IPS-11a (cell line): ENCODE results near the gene TMEM229A.
"Not testable (repeated sequence)": the region's sequence is repeated elsewhere in the genome, so short reads cannot be mapped to it uniquely, and the experiment has no call there.

Experiments
- H3K4me3 ChIP-seq: one replicate; pipeline ENCODE4 v1.5.1; 2013; ENCODE audit warnings: low read depth, low read length, control low read depth

Gene TMEM229A

GRCh38 chr7:124033095-124033806 is 384 bp upstream of the TMEM229A start:
- peak overlapping the region; percentile 58 for H3K4me3 ChIP-seq

- peak overlapping the region; percentile 58 for H3K4me3 ChIP-seq
Observed at GRCh38 chr7:124031919-124032318, 948 bp downstream of the TMEM229A start.

- H3K4me3 ChIP-seq: no peak overlapping the region
Observed at GRCh38 chr7:124031406-124031805, 1.5 kb downstream of the TMEM229A start.

GRCh38 chr7:124030964-124031363 is 1.9 kb downstream of the TMEM229A start:
- no peak overlapping the region for H3K4me3 ChIP-seq

- H3K4me3 ChIP-seq: no peak overlapping the region
Observed at GRCh38 chr7:124029396-124030188, 3.3 kb downstream of the TMEM229A start.

- no peak overlapping the region for H3K4me3 ChIP-seq
Observed at GRCh38 chr7:124027236-124027635, 5.6 kb downstream of the TMEM229A start.

GRCh38 chr7:124024329-124024728 is 8.5 kb downstream of the TMEM229A start:
- H3K4me3 ChIP-seq: not testable (repeated sequence)

- H3K4me3 ChIP-seq: no peak overlapping the region
Observed at GRCh38 chr7:124022551-124022950, 10.3 kb downstream of the TMEM229A start.

GRCh38 chr7:124020060-124020459 is 12.8 kb downstream of the TMEM229A start:
- no peak overlapping the region for H3K4me3 ChIP-seq

GRCh38 chr7:124013306-124013705 is 19.6 kb downstream of the TMEM229A start:
- no peak overlapping the region for H3K4me3 ChIP-seq

- no peak overlapping the region for H3K4me3 ChIP-seq
Observed at GRCh38 chr7:124012864-124013263, 20.0 kb downstream of the TMEM229A start.

- no peak overlapping the region for H3K4me3 ChIP-seq
Observed at GRCh38 chr7:124009321-124009720, 23.5 kb downstream of the TMEM229A start.

GRCh38 chr7:124008296-124008695 is 24.6 kb downstream of the TMEM229A start:
- H3K4me3 ChIP-seq: not testable (repeated sequence)

- H3K4me3 ChIP-seq: no peak overlapping the region
Observed at GRCh38 chr7:123999703-124000102, 33.2 kb downstream of the TMEM229A start.

- no peak overlapping the region for H3K4me3 ChIP-seq
Observed at GRCh38 chr7:123998921-123999320, 33.9 kb downstream of the TMEM229A start.

GRCh38 chr7:123996327-123996625 is 36.6 kb downstream of the TMEM229A start:
- H3K4me3 ChIP-seq: no peak overlapping the region

- H3K4me3 ChIP-seq: no peak overlapping the region
Observed at GRCh38 chr7:123995617-123996326, 37.1 kb downstream of the TMEM229A start.

- no peak overlapping the region for H3K4me3 ChIP-seq
Observed at GRCh38 chr7:123994449-123994848, 38.4 kb downstream of the TMEM229A start.

GRCh38 chr7:123993996-123994395 is 38.9 kb downstream of the TMEM229A start:
- no peak overlapping the region for H3K4me3 ChIP-seq

GRCh38 chr7:123992913-123993518 is 39.9 kb downstream of the TMEM229A start:
- no peak overlapping the region for H3K4me3 ChIP-seq

- no peak overlapping the region for H3K4me3 ChIP-seq
Observed at GRCh38 chr7:123987445-123987844, 45.4 kb downstream of the TMEM229A start.
